ENCODE measurements around the gene AFAP1.

The AFAP1 gene

DNA sequence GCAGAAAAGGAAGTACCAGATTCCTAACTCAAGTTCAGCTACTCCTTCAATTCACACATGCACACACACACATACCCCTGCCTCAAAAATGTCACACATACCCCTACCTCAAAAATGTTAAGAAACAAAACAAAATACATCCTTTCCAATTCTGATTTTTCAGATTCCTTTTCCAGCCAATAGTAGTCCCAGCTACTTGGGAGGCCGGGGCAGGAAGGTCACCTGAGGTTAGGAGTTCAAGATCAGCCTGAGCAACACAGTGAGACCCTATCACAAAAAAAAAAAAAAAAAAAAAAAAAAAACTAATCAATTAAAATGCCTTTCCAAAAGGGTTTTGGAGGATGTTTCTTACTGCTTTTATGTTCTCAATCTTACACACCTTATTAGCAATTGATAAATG lies 138.0 kb downstream of the AFAP1 start:
- no peak for DNase-seq

DNA sequence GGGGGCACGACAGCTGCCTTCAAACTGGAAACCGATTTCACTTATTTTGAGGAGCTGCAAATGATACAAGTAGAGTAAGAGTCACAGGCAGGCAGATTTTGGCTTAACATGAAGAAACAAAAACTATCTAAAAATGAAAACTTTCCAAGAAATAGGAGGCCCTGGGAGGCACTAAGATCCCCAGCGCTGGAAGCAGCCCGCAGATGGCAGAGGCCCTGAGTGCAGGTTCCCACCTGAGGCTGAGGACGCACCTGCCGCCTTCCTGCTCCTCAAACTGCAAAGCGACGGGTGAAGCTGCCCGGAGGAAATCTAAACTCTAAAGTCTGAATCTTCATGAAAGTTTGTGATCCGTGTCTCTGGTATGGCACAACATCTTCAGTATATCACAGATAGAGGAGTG lies 138.7 kb downstream of the AFAP1 start:
- no peak for DNase-seq

DNA sequence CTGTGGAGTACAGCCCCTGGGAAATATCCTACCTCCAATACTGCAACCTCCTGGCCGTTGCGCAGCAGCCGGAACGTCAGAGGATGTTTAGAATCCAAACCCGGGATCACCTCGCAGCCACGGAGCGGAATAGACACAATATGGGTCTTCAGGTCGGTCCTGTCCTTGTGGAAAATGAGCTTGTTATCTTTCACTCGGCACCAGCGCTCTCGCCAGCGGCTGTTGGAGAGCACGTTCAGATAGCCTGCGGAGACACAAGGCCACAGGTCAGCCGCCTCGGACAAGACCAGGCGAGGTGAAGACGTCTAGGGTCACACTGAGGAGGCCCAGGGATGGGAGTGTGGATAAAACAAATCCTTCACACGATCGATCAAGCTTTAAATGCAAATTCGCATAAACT lies 139.3 kb downstream of the AFAP1 start:
- no peak for DNase-seq

DNA sequence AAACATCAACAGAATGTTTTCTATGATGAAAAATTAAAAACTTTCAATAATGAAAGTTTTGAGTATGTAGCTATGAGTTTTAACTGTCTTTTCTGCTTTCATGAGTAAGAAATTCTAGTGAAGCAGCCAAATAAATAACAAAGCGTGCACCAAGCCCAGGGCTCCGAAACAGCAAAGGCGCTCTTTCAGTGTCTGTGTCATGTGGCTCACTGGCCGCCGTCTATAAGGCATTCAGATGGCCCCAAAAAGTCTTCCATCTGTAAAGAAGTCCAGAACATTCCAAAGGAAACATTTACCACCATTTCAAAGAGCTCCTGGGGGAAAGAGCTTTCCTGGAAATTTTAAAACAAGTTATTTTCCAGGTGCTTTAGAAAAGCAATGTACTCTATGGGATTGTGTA lies 139.9 kb downstream of the AFAP1 start:
- no peak for DNase-seq

DNA sequence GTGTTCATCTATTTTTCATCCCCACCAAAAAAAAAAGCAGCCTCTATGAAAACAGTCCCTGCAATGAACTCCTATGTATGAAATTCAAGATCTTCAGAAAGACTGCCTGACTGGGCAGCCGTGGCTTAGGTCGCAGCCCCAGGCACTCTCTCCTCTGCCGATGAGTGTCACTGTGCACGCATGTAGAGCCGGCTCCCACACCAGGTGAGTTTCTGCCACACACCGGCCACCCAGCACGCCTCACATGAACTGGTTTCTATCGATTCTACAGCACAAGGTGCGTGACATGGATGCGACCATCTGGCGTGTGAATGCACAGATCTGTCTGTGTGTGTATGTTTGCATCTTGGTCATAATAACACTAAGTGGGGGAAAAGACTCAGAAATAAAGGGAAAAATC lies 140.4 kb downstream of the AFAP1 start:
- no peak for DNase-seq

DNA sequence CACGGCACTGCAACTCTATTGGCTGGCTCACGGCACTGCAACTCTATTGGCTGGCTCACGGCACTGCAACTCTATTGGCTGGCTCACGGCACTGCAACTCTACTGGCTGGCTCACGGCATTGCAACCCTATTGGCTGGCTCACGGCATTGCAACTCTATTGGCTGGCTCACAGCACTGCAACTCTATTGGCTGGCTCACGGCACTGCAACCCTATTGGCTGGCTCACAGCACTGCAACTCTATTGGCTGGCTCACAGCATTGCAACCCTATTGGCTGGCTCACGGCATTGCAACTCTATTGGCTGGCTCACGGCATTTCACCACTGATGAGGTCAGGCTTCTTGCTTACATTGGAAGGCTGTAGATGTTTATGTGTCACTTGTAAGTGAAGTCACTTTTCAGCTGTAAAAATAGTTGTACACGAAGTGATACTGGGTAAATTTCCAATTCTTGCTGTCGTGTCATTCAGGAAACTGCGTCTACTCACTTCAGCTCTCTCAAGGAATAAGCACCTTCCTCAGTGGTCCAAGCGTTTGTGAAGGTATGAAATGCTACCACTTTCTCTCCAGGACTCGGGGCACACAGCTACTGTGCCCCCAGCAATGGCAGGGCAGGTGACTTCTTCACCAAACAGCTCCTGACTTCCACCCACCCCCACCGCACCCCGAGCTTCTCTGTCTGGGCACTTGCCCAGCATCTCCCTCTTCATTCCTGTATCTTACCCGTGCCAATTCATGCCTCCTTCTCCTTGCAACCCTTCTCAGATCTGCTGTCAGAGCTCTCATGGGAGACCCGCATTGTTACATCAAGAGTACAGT lies 141.3 kb downstream of the AFAP1 start:
- DNase-seq, result no peak

DNA sequence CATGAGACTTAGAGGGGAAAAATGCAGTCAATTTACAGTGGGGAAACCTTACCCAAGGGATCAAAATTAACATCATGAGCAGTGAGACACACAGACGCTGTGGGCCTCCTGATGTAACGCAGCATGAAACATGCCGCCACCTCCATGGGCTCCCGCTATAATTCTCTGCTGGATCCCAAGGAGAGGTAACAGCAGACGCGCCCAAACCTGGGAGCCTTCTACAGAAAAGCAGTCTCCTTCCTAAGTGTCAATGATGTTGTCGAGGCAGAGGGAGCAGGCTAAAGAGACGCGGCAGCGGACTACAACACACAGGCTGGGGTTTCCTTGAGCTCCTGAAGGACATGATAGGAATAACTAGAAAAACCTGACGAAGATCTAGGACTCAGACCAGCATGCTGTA lies 142.3 kb downstream of the AFAP1 start:
- no peak for DNase-seq

DNA sequence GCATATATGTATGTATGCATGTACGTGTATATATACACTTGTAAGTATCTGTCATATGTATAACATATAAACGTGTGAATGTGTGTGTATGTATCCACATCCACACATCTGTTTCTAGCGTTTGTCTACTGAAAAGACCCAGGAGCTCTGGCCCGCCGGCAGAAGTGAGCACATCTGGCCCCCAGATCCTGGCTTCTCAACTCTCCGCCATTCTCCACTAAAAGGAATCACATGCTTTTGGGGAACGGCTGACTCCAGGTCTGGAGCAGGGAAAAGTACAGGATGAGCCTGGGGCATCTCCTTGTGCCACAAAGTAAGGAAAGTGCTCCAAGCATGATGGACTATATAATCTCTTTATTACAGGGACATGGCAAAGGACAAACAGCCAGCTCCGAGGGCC lies 143.7 kb downstream of the AFAP1 start:
- DNase-seq, result no peak

DNA sequence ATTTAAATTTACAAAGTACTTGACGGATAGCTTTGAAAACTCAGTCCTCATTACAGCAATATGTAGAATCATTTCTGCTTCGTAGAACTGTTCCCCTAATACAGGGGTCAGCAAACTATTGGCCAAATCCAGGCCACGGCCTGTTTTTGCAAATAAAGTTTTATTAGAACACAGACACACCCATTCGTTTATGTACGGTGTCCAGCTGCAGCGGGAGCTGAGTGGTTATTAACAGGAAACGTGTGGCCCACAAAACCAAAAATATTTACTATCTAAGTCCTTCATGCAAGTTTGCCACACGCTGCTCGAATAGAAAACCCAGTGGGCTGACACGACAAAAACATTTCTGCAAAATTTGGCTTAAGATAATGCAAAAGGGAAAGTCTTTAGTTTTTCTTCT lies 146.5 kb downstream of the AFAP1 start:
- no peak for DNase-seq

DNA sequence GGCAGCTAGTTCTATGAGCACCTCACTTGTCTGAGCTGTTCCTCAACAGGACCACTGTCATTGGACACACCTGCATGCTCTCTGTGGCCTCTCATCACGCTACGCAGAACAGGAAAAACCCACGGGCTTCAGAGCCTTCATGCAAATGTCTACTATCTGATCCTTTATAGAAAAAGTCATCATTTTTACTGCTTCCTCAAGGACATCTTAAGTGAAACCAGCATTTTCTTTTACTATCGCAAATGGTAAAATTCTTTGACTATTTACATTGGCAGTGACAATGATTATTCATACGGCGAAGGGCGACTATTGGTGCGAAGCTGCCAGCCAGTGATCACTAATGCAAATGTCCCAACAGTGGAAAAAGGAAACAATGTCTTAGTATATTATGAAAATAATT lies 147.0 kb downstream of the AFAP1 start:
- no peak for DNase-seq

DNA sequence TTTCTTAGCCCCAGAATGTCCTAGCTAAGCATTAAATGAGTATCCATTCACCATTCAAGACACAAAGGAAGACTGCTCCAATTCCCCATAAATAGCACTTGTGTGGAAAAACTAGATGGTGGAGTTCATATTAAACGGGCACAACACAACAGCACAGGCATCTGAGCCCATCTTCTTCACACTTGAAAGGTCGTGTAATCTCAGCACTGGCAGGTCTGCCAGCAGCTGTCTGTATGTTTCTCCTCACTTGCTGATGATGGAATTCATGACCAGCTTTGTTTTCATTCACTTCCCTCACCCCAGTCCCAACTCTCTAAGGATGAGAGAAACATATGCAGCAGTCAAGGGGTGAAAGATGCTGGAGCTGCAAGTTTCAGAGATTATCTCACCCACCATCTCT lies 148.7 kb downstream of the AFAP1 start:
- no peak for DNase-seq

DNA sequence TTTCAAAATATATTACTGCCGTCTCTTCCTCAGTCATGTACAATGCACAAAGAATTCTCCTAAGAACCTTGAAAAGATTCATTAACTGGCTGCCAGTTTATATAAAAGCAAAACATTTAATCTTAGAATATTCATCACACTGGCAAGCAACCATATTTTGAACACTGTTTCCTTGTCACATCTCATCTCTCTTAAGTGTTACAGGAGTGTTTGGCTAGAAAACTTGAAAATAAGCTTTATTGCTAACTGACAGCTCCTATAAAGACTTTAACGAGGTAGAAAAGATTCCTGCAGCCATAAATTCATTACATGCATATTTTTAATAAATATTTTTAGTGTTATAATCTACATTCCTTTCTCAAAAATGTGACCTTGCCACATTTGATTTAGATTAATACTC lies 149.6 kb downstream of the AFAP1 start:
- DNase-seq, result no peak

DNA sequence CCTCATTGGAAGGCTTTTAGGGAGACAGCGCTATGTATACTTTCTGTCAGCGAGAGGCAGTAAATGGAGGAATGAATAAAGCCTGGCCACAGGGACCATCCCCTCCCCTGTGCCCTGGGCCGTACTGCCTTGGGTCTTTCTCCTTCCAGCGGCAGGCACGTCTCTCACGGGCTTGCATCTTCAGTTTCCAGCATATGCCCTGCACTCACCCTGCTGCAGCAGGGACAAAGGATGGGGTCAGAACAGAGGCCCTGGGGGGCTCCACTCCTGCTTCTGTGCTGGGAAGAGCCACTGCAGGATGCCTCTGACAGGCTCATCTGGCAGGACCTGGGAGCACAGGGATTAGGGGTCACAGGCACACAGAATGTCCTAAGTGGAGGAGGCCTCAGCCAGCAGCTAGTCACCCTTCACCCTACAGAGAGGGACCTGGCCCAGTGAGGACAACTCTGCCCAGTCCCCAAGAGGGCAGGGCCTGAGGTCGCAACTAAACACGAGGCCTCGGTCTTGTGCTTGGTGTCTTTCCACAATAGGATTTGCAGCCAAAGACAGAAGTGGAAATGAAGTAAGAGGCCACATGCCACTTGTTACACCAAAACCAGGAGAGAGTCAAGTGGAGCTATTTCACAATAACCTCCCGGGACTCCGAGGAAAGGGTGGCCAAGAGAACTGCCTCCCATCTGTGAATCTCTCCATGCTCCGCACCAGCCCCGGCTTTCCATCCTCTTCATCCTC lies 150.8 kb downstream of the AFAP1 start:
- no peak for DNase-seq

DNA sequence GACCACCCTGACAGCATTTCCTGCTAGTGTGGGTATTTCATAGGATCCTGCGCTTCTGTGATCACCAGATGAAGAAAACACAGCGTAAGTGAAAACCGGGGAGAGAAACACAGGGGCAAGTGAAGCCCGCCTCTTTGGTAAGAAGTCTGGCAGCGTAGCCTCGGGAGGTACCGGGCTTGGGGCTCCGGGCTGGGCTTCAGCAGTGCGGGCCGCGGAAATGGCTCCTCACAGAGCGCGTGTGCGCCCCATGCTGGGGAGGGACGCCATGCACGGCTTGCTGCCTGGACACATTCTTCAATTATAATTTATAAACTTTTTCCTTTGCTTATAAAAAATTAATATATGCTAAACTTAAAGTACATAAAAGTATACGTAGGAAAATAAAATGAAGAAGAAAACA lies 151.5 kb downstream of the AFAP1 start:
- DNase-seq, result no peak

DNA sequence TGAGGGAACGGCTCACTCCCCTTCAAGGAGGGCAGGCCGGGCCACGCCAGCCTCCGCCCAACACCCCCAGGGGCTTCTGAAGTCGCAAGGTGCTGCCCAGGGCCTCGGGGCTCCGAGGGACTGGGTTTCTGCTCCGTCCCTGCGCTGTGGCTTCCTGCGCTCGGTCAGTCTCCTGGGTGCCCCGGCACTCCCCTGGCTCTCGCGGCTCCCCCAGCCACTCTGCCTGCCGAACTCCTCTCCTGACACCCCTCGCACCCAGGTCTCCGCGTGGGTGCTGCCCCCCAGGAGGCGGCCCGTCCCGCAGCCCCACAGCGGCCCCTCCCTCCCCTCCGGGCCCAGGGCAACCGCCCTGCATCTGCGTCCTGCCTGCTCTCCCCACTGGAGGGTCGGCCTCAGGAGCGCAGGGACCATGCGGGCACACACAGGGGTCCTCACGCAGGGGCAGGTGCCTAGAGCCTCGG lies 151.9 kb downstream of the AFAP1 start:
- no peak for DNase-seq

DNA sequence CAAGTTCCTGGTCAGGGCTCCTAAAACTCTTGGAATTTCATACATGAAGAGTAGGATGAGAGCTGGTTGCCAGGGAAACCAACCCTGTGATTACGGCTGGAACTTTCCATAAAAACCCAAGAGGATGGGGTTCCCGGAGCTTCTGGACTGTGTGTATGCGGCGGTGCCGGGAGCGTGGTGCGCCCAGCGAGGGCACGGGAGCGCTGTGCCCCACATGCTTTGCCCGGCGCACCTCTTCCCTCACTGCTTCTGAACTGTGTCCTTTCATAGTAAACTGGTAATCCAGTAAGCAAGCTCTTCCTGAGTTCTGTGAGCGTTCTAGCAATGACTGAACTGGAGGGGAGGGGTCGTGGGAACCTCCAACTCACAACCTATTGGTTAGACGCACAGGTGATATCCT lies 152.6 kb downstream of the AFAP1 start:
- no peak for DNase-seq

DNA sequence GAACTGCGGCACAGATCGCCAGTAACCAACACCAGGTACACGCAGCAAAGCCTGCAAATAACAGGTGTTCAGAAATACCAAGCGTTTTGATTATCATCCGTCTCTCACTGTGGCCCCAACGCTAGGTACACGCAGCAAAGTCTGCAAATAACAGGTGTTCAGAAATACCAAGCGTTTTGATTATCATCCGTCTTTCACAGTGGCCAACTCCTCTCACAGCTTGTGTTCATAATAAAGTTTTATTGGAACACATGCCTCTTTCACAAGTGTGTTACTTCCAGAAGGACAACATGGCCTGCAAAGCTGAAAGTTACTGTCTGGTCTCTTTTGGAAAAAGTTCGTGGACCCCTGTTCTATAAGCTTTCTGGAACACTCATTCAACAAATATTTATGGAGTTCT lies 153.1 kb downstream of the AFAP1 start:
- no peak for DNase-seq

DNA sequence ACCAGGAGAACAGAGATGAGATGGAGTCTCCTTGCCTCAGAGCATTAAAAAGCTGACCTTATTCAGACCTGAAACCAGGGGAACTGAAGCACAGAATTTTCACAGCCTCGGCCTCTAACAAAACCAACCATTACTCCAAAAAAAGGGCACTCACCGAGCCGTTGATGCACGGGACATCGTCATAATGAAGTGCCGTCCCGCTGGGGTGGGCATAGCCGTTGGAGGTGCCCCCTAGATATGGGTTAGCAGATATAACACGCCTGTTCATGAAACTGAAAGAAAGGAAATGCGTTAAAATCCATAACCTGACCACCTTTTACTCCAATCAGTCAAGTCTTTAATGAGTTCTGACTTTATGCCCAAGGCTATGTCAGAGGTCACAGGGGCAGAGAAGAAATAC lies 153.6 kb downstream of the AFAP1 start:
- DNase-seq, result no peak

DNA sequence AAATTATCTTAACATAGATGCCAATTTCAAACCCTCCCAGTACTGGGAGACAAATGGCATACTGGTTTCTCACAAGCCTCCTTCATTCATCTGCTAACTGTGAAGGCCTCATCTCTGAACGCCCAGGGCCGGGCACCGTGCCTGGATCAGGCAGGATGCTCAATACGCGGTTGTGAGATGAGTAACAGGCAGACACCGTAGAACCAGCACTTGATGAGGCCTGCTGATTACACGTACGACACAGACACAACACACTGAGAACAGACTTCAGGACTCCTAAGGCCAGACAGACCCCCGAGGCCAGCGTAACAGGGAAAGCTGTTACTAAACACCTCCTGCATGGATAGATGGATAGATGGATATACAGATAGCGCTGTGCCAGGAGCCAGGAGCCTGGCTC lies 154.6 kb downstream of the AFAP1 start:
- no peak for DNase-seq

DNA sequence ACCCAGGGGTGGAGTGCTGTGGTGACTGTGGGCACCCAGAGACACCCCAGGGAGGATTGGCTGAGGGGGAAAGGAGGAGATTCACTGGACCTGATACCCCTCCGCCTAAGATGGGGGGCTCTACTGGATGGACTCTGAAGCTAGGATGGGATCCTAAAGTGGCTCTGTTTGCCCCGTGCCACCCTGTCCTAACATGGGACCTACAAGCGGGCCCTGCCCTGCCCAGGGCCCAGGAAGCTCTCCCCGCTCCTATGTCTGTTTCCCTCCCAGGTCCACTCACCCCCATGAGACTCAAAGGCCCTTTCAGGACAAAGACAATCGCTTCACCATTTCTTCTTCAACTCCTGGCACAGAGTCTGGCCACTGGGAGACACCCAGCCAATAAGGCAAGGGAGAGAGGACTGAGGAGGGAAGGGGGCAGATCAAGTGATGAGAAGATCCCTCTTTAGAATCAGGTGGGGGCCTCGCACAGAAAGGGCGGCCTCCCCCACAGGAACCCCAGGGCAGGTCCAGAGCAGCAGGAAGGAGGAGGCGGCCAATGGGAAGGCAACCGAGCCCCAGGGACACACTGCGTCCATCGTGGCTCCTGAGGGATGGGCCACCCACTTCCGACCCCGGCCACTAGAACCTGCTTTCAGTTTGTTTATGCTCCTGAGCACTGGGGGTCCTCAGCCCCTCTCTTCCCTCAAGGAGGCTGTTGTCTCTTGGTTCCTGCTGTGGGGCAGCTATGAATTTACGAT lies 155.4 kb downstream of the AFAP1 start:
- DNase-seq, result no peak

DNA sequence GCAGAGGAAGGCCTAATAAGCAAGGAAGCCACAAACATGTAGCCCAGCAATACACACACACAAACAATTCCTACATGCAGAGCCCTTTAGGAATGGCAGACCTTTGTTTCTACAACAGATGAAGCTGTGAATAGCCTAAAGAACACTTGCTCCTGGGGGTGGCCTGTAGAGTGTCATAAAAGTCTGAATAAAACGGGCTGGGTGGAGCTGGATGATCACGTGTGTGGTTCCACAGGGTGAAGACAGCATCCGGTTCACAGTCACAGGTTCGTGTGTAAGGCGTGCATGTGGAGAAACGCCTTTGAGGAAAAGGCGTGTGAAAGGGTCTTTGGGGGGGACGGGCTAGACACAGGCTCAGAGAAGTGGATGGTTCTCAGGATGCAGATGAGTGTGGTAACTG lies 156.1 kb downstream of the AFAP1 start:
- DNase-seq, result no peak

DNA sequence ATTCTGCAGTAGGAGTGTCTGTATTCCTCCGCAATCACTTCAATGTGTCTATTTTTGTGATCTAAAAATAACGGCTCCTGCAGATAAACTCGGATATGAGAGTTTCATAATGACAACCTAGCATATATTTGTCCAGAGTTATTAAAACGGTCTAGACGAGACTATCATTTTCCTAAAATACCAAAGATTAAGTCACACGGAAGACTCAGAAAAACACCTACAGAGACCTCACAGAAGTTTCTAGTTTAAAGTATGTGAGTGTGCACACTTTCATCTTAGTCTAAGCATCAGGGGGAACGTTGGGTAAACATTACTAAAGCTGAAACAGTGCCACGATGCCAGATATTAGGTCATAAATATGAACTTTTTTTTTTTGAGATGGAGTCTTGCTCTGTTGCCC lies 156.9 kb downstream of the AFAP1 start:
- DNase-seq, result no peak

DNA sequence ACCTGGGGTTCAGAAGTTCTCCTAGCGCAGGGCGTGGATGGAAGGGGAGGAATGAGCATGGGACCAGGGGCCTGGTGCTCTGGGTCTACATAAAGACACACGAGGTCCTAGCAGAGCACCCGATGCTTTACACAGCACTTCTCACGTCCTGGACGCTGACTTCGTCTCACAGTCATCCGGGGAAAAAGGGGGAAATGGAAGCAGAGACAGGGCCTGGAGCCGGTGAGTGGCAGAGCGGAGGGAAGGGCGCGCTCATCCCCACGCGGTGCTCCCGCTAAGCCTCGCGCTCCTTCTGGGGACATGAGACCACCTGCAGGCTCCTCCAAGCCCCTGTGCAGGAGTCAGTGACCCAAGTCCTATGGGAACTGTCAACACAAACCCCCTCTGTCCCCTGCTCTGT lies 157.7 kb downstream of the AFAP1 start:
- DNase-seq, result no peak

DNA sequence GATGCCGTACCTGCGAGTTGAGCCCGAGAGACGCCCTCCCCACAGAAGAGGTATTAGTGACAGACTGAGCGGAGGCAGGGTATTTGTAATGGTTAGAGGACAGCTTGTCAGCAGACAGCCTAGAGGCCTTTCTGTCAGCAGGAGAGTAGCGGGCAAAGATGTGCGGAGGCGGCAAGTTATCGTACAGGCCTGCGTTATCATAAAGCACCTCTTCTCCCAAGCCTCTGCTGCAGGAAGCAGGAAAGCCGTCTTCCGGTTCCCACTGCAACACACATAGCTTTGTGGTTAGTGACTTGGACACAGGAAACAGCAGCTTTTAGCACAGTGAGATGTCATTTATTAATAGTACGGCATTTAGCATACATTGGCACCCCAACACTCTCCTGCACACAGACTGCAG lies 158.3 kb downstream of the AFAP1 start:
- no peak for DNase-seq
